BLaER1 treated with 17β-estradiol and CSF1 and Interleukin-3, amounts not matched to agents 10 nM and 100 nM (cell line): ENCODE results near the gene LRRC39.

ENCODE experiments used
- H3K27ac ChIP-seq, 11 experiments: shearing (Covaris generic); formaldehyde crosslinking; 2 replicates each; pipeline ENCODE4 v1.8.1; 2022
- H3K27me3 ChIP-seq, 11 experiments: shearing (Covaris generic); formaldehyde crosslinking; 2 replicates each; pipeline ENCODE4 v1.8.1; 2022
- H3K36me3 ChIP-seq, 11 experiments: shearing (Covaris generic); formaldehyde crosslinking; 2 replicates each; pipeline ENCODE4 v1.8.1; 2022
- H3K4me1 ChIP-seq, 10 experiments: shearing (Covaris generic); formaldehyde crosslinking; 2 replicates each; pipeline ENCODE4 v1.8.1; 2022
- H3K4me2 ChIP-seq, 11 experiments: shearing (Covaris generic); formaldehyde crosslinking; 2 replicates each; pipeline ENCODE4 v1.8.1; 2022
- H3K4me3 ChIP-seq, 10 experiments: shearing (Covaris generic); formaldehyde crosslinking; 2 replicates each; pipeline ENCODE4 v1.8.1; 2022
- H3K9ac ChIP-seq, 11 experiments: shearing (Covaris generic); formaldehyde crosslinking; 2 replicates each; pipeline ENCODE4 v1.8.1; 2022
- H3K9me3 ChIP-seq, 11 experiments: shearing (Covaris generic); formaldehyde crosslinking; replicated peaks in 1 of 11; 2 replicates each; pipeline ENCODE4 v1.8.1; 2022
- H4K20me1 ChIP-seq, 11 experiments: shearing (Covaris generic); formaldehyde crosslinking; 2 replicates each; pipeline ENCODE4 v1.8.1; 2022
- Cebpa-rat ChIP-seq, 11 experiments: shearing (Covaris generic); IDR thresholded peaks; 2 replicates each; pipeline ENCODE4 v1.8.1; 2022

The LRRC39 gene

GRCh38 chr1:100100202-100100601, 77.9 kb downstream of the LRRC39 start:
- H3K27me3 ChIP-seq, result no peaks in the 10 kb centered on the region

More at GRCh38 chr1:100100202-100100601, 77.9 kb downstream of the LRRC39 start:
- Histone ChIP-seq H3K9me3 (peaks cover 0 to 3% (median 0%) of the 10 kb centered on the region in 11 experiments; a peak in 2 of 22 replicates), H3K4me2 (no peak overlapping the region), H4K20me1 (no peaks in the 10 kb centered on the region), H3K4me1 (no peaks in the 10 kb centered on the region), H3K9ac (no peak overlapping the region), H3K36me3 (peaks cover 48 to 96% (median 84%) of the 10 kb centered on the region in 11 experiments), H3K27ac (no peak overlapping the region), H3K4me3 (no peak overlapping the region)
- TF ChIP-seq Cebpa-rat (IDR thresholded peaks at IDR 0.05), result no peak
